HG03108 (cell line): Measurements from ENCODE around the gene CPA4.

ENCODE experiments used
- ATAC-seq: cut with Tn5 transposase; IDR thresholded peaks from one replicate; pipeline ENCODE4 v1.9.1; 2021; ENCODE audit warnings: moderate library complexity; ENCODE audit not compliant: unreplicated experiment

The CPA4 gene

GRCh38 chr7:130363026-130363847, 70.3 kb downstream of the CPA4 start:
- no peak for ATAC-seq

GRCh38 chr7:130364451-130364850, 71.5 kb downstream of the CPA4 start:
- no peak for ATAC-seq

GRCh38 chr7:130365088-130365487, 72.1 kb downstream of the CPA4 start:
- no peak for ATAC-seq

- peak; percentile 50 for ATAC-seq
These were observed 72.8 kb downstream of the CPA4 start for GRCh38 chr7:130365511-130366441.

- no peak for ATAC-seq
These were observed 73.6 kb downstream of the CPA4 start for GRCh38 chr7:130366564-130366963.

- ATAC-seq = no peak
These were observed 74.3 kb downstream of the CPA4 start for GRCh38 chr7:130367088-130367755.

- ATAC-seq = no peak
These were observed 75.1 kb downstream of the CPA4 start for GRCh38 chr7:130367836-130368746.

GRCh38 chr7:130369110-130369711, 76.2 kb downstream of the CPA4 start:
- ATAC-seq = no peak

GRCh38 chr7:130369831-130370550, 77.0 kb downstream of the CPA4 start:
- no peak for ATAC-seq

GRCh38 chr7:130371046-130371445, 78.1 kb downstream of the CPA4 start:
- ATAC-seq = no peak

- no peak for ATAC-seq
These were observed 79.6 kb downstream of the CPA4 start for GRCh38 chr7:130372402-130373165.
